Loucy (cell line): ENCODE measurements around the gene SASH1.

ENCODE experiments used
- H2AFZ ChIP-seq: fragments of 200-600 bp; sonication (generic); 2 replicates; pipeline ENCODE4 v1.6.0; 2016; ENCODE audit warnings: antibody characterized with exemption, mild to moderate bottlenecking, low read length, moderate library complexity
- H3F3A ChIP-seq: fragments of 200-600 bp; 2 replicates; pipeline ENCODE4 v1.6.0; 2016; ENCODE audit warnings: antibody characterized with exemption, low read depth, mild to moderate bottlenecking
- H3K27me3 ChIP-seq: fragments of 200-600 bp; sonication (generic); 2 replicates; pipeline ENCODE4 v1.6.1; 2014; ENCODE audit warnings: low read length, mild to moderate bottlenecking; ENCODE audit not compliant: insufficient read depth, poor library complexity, severe bottlenecking
- H3K36me3 ChIP-seq: fragments of 200-600 bp; sonication (generic); 2 replicates; pipeline ENCODE4 v1.6.1; 2016; ENCODE audit warnings: low read length; ENCODE audit not compliant: insufficient read depth
- H3K4me1 ChIP-seq: fragments of 200-600 bp; sonication (generic); 2 replicates; pipeline ENCODE4 v1.5.1; 2014; ENCODE audit warnings: low read length, mild to moderate bottlenecking; ENCODE audit not compliant: insufficient read depth, poor library complexity, severe bottlenecking
- H3K4me2 ChIP-seq: fragments of 200-600 bp; sonication (generic); 2 replicates; pipeline ENCODE4 v1.6.0; 2014; ENCODE audit warnings: antibody characterized with exemption, low read length, low read depth, mild to moderate bottlenecking; ENCODE audit not compliant: poor library complexity, severe bottlenecking
- H3K4me3 ChIP-seq: fragments of 200-600 bp; sonication (generic); 2 replicates; pipeline ENCODE4 v1.5.1; 2014; ENCODE audit warnings: low read length, mild to moderate bottlenecking, mixed read lengths; ENCODE audit not compliant: poor library complexity, severe bottlenecking
- H3K79me2 ChIP-seq: fragments of 200-600 bp; sonication (generic); 2 replicates; pipeline ENCODE4 v1.6.1; 2014; ENCODE audit warnings: low read length; ENCODE audit not compliant: insufficient read depth
- H3K9ac ChIP-seq: fragments of 200-600 bp; sonication (generic); 2 replicates; pipeline ENCODE4 v1.6.0; 2014; ENCODE audit warnings: mild to moderate bottlenecking, low read depth, low read length, moderate library complexity; ENCODE audit not compliant: poor library complexity, severe bottlenecking
- H3K9me2 ChIP-seq: fragments of 200-600 bp; sonication (generic); replicated peaks from 2 replicates; pipeline ENCODE4 v1.6.1; 2016; ENCODE audit warnings: low read depth, low read length, mixed read lengths
- H3K9me3 ChIP-seq: fragments of 200-600 bp; sonication (generic); 2 replicates; pipeline ENCODE4 v1.6.1; 2014; ENCODE audit warnings: mild to moderate bottlenecking, antibody characterized with exemption, low read length, low read depth; ENCODE audit not compliant: insufficient read depth
- H4K20me1 ChIP-seq: fragments of 200-600 bp; sonication (generic); 2 replicates; pipeline ENCODE4 v1.6.0; 2014; ENCODE audit warnings: antibody characterized with exemption, low read length, mild to moderate bottlenecking; ENCODE audit not compliant: insufficient read depth, poor library complexity, severe bottlenecking
- CTCF ChIP-seq: fragments of 200-600 bp; sonication (generic); conservative IDR thresholded peaks from 2 replicates; pipeline ENCODE4 v1.5.1; 2014; ENCODE audit warnings: mild to moderate bottlenecking, antibody characterized with exemption, low read length
- EZH2phosphoT487 ChIP-seq: fragments of 200-600 bp; IDR thresholded peaks from 2 replicates; pipeline ENCODE4 v1.6.1; 2018; ENCODE audit warnings: antibody characterized with exemption, mild to moderate bottlenecking, moderate library complexity, borderline replicate concordance

SASH1 gene

GRCh38 chr6:148533309-148534107 is 190.9 kb downstream of the SASH1 start:
- H3K36me3 ChIP-seq, result no peaks in the 10 kb centered on the region
- TF ChIP-seq CTCF, result no peak; the same call in 1 of the 2 replicates
- no peak for TF ChIP-seq EZH2phosphoT487

GRCh38 chr6:148534871-148535270 is 192.2 kb downstream of the SASH1 start:
- Histone ChIP-seq H3F3A (no peaks in the 10 kb centered on the region), H3K9ac (no peak overlapping the region), H4K20me1 (no peaks in the 10 kb centered on the region), H3K4me3 (no peak overlapping the region), H3K36me3 (no peaks in the 10 kb centered on the region), H3K27me3 (no peaks in the 10 kb centered on the region), H3K79me2 (no peaks in the 10 kb centered on the region), H2AFZ (no peak overlapping the region), H3K4me2 (no peak overlapping the region), H3K4me1 (peaks cover 12% of the 10 kb centered on the region), H3K9me2 (no peaks in the 10 kb centered on the region), H3K9me3 (no peaks in the 10 kb centered on the region)
- TF ChIP-seq EZH2phosphoT487, result no peak
- no peak for TF ChIP-seq CTCF

More at GRCh38 chr6:148533309-148534107, 190.9 kb downstream of the SASH1 start:
- H3F3A ChIP-seq, result no peaks in the 10 kb centered on the region
- no peak overlapping the region for H3K4me3 ChIP-seq
- H3K9me2 ChIP-seq, result no peaks in the 10 kb centered on the region
- H3K9me3 ChIP-seq, result no peaks in the 10 kb centered on the region
- H3K9ac ChIP-seq, result no peak overlapping the region
- no peaks in the 10 kb centered on the region for H3K79me2 ChIP-seq
- no peaks in the 10 kb centered on the region for H3K27me3 ChIP-seq
- H3K4me1 ChIP-seq, result peaks cover 7% of the 10 kb centered on the region
- no peak overlapping the region for H2AFZ ChIP-seq
- no peak overlapping the region for H3K4me2 ChIP-seq
- no peaks in the 10 kb centered on the region for H4K20me1 ChIP-seq

GRCh38 chr6:148535381-148535780 is 192.7 kb downstream of the SASH1 start:
- H3K9me2 ChIP-seq, result no peaks in the 10 kb centered on the region
- no peaks in the 10 kb centered on the region for H3K79me2 ChIP-seq
- no peak overlapping the region for H3K9ac ChIP-seq
- H3K4me3 ChIP-seq, result no peak overlapping the region
- no peaks in the 10 kb centered on the region for H4K20me1 ChIP-seq
- no peak overlapping the region for H2AFZ ChIP-seq
- no peaks in the 10 kb centered on the region for H3K36me3 ChIP-seq
- H3K4me1 ChIP-seq, result peaks cover 12% of the 10 kb centered on the region
- no peak for TF ChIP-seq EZH2phosphoT487
- TF ChIP-seq CTCF, result no peak
- H3K27me3 ChIP-seq, result no peaks in the 10 kb centered on the region
- no peak overlapping the region for H3K4me2 ChIP-seq
- H3K9me3 ChIP-seq, result no peaks in the 10 kb centered on the region
- no peaks in the 10 kb centered on the region for H3F3A ChIP-seq
